WI38 (cell line): ENCODE data around the gene CAVIN3.

Source experiments
- H3K4me3 ChIP-seq: 2 replicates; pipeline ENCODE4 v1.5.1; 2011; ENCODE audit warnings: low read depth, mild to moderate bottlenecking, control low read depth, low read length
- TF ChIP-seq, protein P1 (sequence below): IDR thresholded peaks from 2 replicates; pipeline ENCODE4 v1.5.1; 2012; ENCODE audit warnings: low read depth, mild to moderate bottlenecking, control low read depth, low read length

CAVIN3 gene

DNA sequence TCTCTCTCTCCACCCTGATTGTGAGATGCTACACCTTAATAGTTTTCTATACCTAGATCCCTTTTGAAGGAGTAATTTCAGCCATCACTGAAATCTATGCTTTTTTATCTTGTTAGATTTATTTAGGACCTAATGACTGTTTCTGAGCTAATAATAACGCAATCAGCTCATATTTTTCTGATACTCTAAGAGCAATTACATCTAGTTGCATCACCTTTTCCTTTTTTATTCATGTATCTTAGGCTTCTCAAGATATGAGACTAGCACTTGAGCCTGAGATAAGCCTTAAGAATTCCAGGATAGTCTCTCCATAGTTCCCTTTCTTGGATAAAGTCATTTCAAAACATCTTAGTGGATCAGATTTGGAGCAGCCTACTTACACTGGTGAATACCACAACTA, 25.1 kb upstream of the CAVIN3 start:
- H3K4me3 ChIP-seq = no peak overlapping the region

DNA sequence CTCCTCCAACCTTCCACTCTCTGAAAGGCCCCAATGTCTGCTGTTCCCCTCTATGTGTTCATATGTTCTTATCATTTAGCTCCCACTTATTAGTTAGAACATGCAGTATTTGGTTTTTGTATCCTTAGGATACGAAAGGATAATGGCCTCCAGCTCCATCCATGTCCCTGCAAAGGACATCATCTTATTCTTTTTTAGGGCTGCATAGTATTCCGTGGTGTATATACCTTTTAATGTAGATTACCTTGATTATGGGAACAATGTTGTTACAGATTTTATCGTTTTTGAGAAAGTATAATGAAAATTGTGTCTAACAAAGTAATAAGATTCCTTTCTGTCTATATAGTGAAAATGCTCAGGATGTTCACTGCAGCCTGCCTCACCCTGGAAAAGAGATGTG, 16.0 kb upstream of the CAVIN3 start:
- H3K4me3 ChIP-seq = no peak overlapping the region
- TF ChIP-seq, protein P1, sequence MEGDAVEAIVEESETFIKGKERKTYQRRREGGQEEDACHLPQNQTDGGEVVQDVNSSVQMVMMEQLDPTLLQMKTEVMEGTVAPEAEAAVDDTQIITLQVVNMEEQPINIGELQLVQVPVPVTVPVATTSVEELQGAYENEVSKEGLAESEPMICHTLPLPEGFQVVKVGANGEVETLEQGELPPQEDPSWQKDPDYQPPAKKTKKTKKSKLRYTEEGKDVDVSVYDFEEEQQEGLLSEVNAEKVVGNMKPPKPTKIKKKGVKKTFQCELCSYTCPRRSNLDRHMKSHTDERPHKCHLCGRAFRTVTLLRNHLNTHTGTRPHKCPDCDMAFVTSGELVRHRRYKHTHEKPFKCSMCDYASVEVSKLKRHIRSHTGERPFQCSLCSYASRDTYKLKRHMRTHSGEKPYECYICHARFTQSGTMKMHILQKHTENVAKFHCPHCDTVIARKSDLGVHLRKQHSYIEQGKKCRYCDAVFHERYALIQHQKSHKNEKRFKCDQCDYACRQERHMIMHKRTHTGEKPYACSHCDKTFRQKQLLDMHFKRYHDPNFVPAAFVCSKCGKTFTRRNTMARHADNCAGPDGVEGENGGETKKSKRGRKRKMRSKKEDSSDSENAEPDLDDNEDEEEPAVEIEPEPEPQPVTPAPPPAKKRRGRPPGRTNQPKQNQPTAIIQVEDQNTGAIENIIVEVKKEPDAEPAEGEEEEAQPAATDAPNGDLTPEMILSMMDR = no peak

More for the DNA sequence above, 25.1 kb upstream of the CAVIN3 start:
- TF ChIP-seq, protein P1 = no peak

DNA sequence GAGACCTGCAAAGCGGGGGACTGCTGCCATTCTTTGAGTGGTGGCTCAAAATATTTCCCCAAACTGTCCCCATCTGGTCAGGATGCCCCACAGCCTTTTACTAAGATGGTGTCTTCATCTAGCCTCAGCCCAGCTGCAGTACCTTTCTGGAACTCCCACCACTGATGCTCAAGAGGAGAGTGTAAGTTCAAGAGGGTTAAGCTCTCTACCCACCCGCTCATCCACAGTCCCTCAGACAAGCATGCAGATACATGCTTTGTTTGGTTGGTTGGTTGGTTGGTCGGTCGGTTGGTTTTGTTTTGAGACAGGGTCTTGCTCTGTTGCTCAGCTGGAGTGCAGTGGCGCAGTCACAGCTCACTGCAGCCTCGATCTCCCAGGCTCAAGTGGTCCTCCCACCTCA, 14.5 kb upstream of the CAVIN3 start:
- H3K4me3 ChIP-seq = no peak overlapping the region
- TF ChIP-seq, protein P1 = no peak

DNA sequence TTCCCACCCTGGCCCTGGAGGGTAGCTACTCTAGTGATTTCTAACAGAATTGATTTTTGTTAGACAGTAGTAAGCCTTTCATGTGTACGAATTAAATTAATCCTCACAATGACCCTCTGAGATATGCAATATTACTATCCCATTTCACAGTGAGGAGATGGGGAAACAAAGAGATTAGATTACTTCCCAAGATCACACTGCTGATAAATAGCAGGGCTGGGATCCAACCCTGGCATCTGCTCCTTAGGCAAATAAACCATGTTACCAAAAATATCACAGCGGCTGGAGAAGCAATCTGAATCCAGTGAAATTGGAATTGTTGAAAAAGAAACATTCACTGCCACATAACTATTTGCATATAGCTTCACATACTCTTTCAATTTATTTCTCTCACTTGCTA, 12.8 kb upstream of the CAVIN3 start:
- H3K4me3 ChIP-seq = no peak overlapping the region
- TF ChIP-seq, protein P1 = no peak

DNA sequence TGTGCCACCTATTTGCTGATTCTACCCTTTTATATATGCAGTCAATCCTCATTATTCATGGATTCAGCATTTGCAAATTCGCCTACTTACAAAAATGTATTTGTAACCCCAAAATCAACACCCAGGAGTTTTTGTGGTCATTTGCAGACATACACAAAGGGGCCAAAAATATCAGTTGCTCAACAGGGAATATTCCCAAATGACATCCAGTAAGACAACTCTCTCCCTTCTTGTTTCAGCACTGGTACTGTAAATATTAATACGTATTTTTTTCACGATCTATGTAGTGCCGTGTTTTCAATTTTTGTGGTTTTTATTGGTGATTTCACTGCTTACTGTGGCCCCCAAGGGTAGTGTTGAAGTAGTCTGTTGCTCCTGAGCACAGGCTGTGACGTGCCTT, 11.8 kb upstream of the CAVIN3 start:
- TF ChIP-seq, protein P1 = no peak

DNA sequence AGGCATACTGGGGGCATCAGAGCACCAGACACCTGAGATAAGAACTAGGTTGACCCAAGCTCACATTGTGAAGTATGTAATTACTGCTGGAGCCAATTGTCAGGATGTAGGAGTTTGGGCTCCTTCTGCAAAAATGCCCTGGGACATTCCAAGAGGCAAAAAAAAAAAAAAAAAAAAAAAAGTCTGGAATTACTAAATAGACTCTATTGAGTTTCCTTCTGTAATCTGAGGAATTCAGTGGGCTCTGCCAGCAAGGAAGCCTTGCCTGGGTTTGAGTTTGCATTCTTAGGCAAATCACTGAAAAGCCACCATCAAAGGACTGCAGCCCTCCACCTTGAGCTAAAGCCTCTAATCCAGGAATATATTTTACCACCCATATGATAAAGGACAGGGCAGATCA, 8.0 kb upstream of the CAVIN3 start:
- TF ChIP-seq, protein P1 = no peak
- H3K4me3 ChIP-seq = no peak overlapping the region

More for the DNA sequence above, 11.8 kb upstream of the CAVIN3 start:
- H3K4me3 ChIP-seq = no peak overlapping the region

DNA sequence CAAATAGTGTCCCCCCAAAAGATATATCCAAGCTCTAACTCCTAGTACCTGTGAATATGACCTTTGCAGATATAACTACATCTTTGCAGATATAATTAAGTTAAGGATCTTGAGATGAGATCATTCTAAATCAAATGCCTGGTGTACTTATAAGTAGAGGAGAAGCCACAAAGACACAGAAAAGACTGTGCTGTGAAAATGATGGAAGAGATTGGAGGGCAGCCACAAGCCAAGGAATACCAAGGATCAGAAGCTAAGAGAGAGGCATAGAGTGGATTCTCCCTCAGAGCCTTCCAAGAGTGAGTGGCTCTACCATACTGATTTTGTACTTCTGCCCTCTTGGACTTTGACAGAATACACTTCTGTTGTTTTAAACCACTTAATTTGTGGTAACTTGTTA, 7.5 kb upstream of the CAVIN3 start:
- TF ChIP-seq, protein P1 = no peak
- H3K4me3 ChIP-seq = no peak overlapping the region
